RWPE1 (cell line): ENCODE measurements around the gene RFX2.

Experiments
- CTCF ChIA-PET: fragments of 350-600 bp; sonication (Branson Sonifier 250); formaldehyde crosslinking; extraction: SDS; loops from one replicate; lab custom pipeline; 2021; lab: Yijun Ruan, JAX
- POLR2A ChIA-PET: fragments of 400-600 bp; formaldehyde crosslinking; extraction: SDS; loops from one replicate; lab custom pipeline; 2020; ENCODE audit warnings: antibody characterized with exemption; ENCODE audit not compliant: low non-redundant PET; lab: Yijun Ruan, JAX
- DNase-seq: peaks from one replicate; pipeline ENCODE4 v3.0.0; 2012; ENCODE audit warnings: low spot score
- H3K27ac ChIP-seq: fragments of 450-650 bp; 2 replicates; pipeline ENCODE4 v1.5.1; 2017
- CTCF ChIP-seq: fragments of 450-650 bp; conservative IDR thresholded peaks from 2 replicates; pipeline ENCODE4 v1.5.1; 2017; ENCODE audit warnings: low read depth, mild to moderate bottlenecking

Gene RFX2

GRCh38 chr19:6003976-6004375 lies 106.3 kb downstream of the RFX2 start:
- no peak for DNase-seq
- ChIA-PET POLR2A (no interaction called here), CTCF (no interaction called here)
- no peak overlapping the region for H3K27ac ChIP-seq
- TF ChIP-seq CTCF = no peak

- TF ChIP-seq CTCF = no peak
These were observed 107.7 kb downstream of the RFX2 start for GRCh38 chr19:6002591-6002990.

GRCh38 chr19:6000228-6000847 lies 110.0 kb downstream of the RFX2 start:
- no peak for TF ChIP-seq CTCF
- H3K27ac ChIP-seq = no peak overlapping the region
- CTCF ChIA-PET = no interaction called here
- no peak for DNase-seq
- POLR2A ChIA-PET = no interaction called here

More at GRCh38 chr19:6002591-6002990, 107.7 kb downstream of the RFX2 start:
- ChIA-PET POLR2A (interaction anchor here (0.5 kb wide), 1 partner anchor 16 kb away, joined by 3 read pairs; no protein-coding TSS in a partner anchor), CTCF (interaction anchor here (0.6 to 1.1 kb wide), 2 partner anchors 15 to 685 kb away, joined by 3 read pairs; no protein-coding TSS in a partner anchor)
- no peak for DNase-seq
- H3K27ac ChIP-seq = 0 out of 2 replicates have a peak overlapping the region, but pooled peaks have one; percentile 1

GRCh38 chr19:5999693-6000092 lies 110.6 kb downstream of the RFX2 start:
- ChIA-PET CTCF (no interaction called here), POLR2A (no interaction called here)
- no peak for TF ChIP-seq CTCF
- no peak for DNase-seq
- no peak overlapping the region for H3K27ac ChIP-seq

- no peak for TF ChIP-seq CTCF
- DNase-seq = no peak
- H3K27ac ChIP-seq = no peak overlapping the region
- POLR2A ChIA-PET = no interaction called here
- CTCF ChIA-PET = no interaction called here
These were observed 112.9 kb downstream of the RFX2 start for GRCh38 chr19:5997371-5997770.

GRCh38 chr19:5996623-5997320 lies 113.5 kb downstream of the RFX2 start:
- no peak for DNase-seq
- ChIA-PET POLR2A (interaction anchor here (0.6 kb wide), 1 partner anchor 106 kb away, joined by 3 read pairs; no protein-coding TSS in a partner anchor), CTCF (no interaction called here)
- TF ChIP-seq CTCF = no peak
- H3K27ac ChIP-seq = peak overlapping the region; percentile 3; the same call in 1 of the 2 replicates
